Kidney capillary endothelial cell (primary cell): Measurements from ENCODE around the gene KIRREL3.

ENCODE experiments used
- DNase-seq: peaks from one replicate; pipeline ENCODE4 v3.0.0-alpha.2; 2018; ENCODE audit warnings: low spot score

KIRREL3 gene

DNA sequence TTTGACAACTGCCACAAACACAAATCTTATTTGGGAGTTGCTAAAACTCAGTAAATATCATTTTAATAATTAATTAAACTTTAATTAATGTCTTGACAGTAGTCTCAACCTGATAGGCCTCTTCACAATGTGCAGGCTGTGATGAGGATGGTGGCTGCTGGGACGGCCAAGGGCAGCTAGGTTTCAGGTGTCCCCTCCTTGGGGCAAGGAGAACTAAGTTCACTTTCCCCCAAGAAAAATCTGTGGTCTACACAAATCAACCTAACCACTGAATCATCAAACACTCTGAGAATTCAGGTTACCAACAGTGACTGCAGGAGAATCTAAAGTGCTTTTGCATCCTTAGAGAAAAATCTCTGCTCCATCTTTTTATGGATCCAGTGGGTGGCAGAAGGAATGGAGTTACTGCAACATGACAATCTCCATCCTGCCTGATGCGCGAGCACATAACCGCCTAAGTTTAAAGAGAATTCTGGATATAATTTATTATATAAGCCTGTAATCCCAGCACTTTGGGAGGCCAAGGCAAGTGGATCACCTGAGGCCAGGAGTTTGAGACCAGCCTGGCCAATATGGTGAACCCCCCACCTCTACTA lies 289.7 kb downstream of the KIRREL3 start:
- DNase-seq: no peak

- no peak for DNase-seq
Measured at GRCh38 chr11:126707498-126707897, 293.1 kb downstream of the KIRREL3 start.

GRCh38 chr11:126704096-126704495 lies 296.5 kb downstream of the KIRREL3 start:
- DNase-seq: no peak

DNA sequence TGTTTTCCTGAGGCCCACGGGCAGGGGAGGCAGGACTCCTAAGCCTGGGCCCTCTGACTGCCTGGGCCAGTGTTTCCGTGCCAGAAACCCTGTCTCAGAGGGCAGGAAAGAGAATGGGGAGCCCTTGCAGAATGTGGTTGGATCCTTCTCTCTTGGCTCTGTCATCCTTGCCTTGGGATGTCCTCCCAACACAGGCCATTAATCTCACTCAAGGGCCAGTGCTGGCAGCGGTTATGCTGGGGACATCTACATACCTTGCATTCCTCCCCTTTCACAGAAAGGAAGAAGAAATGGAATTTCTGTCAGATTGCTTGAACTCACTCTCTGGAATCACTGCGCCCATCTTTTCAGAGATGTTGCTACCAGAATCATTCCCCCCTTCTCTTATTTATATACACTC lies 296.9 kb downstream of the KIRREL3 start:
- DNase-seq: no peak

GRCh38 chr11:126702987-126703386 lies 297.6 kb downstream of the KIRREL3 start:
- no peak for DNase-seq

DNA sequence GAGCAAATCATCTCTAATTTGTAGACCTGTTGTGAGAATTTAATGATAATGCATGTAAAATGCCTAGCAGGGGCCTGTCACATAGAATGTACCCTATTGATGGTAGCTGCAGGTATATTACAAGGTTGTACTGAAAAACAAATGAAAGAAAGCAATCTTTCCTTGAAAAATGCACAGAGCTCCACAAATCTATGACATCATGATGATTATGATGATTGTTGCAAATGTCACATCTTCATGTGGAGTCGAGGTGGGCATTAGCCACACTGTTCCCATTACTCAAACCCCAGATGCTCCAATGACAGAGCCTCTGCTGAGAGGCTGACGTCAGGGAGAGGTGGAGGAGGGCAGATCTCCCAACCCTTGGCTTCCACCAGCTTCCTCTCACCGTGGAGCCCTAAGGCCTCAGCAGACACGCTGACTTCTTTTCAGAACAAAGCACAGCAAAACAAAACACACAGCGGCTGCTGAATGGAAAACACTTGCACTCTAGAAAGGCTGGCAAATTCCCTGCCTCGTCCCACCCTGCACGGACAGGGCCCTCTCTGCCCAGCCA lies 298.3 kb downstream of the KIRREL3 start:
- DNase-seq: no peak

DNA sequence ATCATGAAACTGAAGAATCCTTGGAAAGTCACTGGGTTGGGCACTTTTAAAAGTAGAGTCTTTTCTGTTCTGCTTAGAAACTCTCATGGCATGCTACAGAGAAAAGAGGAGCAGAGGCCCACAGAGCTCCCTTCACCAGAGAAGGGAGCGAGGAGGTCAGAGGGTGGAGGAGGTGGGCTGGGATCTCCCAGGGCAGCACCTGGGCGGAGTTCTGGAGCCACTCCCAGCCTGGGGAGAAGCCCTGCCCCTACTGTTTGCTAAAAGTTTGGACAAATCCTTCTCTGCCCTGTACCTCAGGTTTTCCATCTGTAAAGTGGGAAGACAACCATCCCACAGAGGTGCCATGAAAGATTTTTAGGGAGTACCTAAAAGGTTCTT lies 299.1 kb downstream of the KIRREL3 start:
- no peak for DNase-seq

DNA sequence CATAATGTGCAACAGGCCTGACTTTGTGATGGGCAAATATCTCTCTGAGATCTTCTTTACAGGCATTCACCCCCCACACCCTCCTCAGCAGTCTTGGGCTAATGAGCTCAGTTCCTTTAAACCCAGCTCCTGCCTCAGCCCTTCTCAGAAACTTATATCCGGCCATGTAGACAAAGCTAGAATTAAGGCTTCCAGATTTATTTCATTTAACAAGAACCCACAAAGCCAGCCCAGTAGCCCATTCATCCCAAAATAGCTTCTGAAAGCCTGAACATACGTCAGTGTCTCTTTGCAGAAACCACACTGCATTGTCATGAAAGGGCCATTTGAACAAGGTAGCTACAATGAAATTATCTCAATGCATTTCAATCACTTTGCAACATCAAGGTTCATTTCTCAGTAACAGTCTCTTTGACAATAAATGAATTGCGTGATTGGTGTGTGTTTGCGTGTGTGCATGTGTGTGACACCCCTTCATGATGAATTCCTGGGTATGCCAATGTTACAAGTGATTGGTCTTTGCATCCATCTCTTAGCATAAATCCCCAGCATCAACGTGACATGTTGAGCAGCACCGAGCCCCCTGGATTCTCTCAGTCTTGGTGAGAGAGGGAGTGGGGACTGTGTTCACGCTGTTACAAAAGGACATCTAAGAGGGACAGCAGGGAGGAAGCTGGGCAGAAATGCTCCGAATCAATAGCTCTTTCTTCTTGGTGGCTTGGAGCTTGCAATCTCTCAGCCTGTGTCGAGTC lies 299.6 kb downstream of the KIRREL3 start:
- no peak for DNase-seq

DNA sequence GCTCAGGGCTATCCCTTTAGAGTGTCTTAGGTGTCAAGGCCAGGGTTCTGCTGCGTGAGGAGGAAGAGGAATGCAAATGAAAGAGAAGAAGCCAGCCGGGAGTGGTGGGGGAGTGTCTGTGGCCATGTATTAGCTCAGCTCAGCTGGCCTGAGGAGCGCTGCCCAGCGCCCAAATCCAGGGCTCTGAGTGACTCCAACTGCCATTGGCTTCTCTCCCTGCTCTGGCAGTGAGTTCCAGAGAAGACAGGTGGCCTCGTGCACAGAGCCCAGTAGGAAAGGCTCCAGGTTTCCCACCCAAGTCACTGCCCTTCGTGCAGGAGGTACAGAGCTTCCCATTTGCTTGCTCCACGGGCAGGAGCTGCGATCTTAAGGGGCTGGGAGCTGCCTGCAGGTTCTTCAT lies 302.0 kb downstream of the KIRREL3 start:
- no peak for DNase-seq

GRCh38 chr11:126697936-126698335 lies 302.6 kb downstream of the KIRREL3 start:
- no peak for DNase-seq

DNA sequence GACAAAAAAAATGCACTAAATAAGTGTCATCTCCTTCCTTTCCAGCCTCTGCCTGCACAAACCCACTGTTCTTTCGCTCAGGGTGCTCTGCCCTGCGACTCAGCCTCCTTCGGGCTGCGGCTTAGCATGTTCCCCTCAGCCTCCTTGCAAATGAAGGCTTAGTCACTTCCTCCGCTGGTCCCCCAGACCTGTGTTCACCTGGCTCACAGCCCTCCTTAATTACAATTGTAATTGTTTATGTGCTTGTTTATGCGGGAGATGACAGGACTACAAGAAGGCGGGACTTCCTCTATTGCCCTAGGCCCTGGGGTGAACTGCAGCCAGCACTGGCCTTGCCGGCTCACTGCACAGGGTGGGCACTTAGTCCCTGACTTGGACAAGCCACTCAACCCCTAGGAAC lies 303.6 kb downstream of the KIRREL3 start:
- DNase-seq: no peak

GRCh38 chr11:126695293-126695692 lies 305.3 kb downstream of the KIRREL3 start:
- DNase-seq: no peak

DNA sequence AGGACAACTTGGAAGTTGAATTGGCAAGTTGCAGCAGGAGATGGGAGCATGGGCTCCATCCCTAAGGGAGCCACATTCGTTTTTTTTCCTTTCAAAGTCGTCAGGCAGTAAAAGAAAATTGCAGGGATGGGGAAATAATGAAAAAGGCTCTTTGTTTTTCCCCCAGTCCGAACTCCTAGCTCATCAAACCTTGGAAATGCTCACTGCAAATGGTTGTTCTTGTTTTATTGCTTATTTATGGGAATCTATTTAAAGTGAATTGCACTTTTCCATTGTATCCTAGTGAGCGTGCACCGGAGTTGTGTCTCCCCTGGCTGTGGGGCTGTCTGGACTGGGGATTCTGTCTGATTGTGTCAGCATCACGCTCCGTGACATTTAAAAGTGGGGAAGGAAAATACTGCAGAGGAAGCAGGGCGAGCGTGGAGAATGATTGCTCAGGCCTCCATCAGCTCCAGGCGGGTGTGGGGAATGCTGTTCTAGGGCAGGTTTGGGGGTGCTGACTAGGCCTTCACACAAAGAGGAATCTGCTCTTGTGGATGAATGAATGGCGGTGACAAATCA lies 306.4 kb downstream of the KIRREL3 start:
- no peak for DNase-seq

DNA sequence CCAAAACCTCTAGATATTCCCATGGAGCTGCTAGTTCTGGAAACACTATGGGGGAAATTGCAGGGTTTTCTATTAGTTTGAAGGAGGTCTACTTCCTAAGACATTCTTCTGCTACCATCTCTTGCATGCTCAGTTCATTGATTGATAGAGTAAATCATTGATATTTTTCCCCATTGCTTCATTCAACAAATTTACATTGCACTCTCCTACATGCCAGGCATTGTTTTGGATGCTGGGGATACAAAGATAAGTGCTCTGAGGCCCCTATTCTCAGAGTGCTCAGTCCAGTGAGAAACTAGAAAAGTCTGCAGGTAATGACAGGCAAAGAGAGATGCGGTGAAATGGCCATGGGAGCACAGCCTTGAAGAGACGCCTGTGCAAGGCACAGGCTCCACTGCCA lies 313.1 kb downstream of the KIRREL3 start:
- no peak for DNase-seq

DNA sequence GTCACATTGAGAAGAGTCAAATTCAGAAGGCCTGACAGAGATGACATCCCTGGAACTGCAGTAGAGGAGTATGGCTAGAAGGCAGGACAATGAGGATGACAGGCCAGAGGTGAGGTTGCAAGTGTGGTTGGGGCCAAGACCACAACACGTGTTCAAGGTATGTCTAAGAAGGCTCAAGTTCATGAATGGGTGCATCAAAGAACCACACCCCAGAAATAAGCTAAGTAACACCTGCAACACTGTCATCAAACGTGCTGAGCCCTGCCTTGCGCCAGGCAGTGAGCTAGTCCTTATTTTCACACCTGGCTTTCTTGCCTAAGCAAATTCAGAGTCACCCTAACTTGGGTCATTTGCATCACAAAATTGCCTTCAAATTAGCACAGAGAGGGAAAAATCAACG lies 313.6 kb downstream of the KIRREL3 start:
- no peak for DNase-seq

- no peak for DNase-seq
Measured at GRCh38 chr11:126683766-126684728, 316.5 kb downstream of the KIRREL3 start.

- DNase-seq: no peak
Measured at GRCh38 chr11:126682590-126682989, 318.0 kb downstream of the KIRREL3 start.

GRCh38 chr11:126680700-126681099 lies 319.9 kb downstream of the KIRREL3 start:
- no peak for DNase-seq

- DNase-seq: peak; percentile 2
Measured at GRCh38 chr11:126680131-126680530, 320.4 kb downstream of the KIRREL3 start.

GRCh38 chr11:126679033-126679432 lies 321.5 kb downstream of the KIRREL3 start:
- no peak for DNase-seq

DNA sequence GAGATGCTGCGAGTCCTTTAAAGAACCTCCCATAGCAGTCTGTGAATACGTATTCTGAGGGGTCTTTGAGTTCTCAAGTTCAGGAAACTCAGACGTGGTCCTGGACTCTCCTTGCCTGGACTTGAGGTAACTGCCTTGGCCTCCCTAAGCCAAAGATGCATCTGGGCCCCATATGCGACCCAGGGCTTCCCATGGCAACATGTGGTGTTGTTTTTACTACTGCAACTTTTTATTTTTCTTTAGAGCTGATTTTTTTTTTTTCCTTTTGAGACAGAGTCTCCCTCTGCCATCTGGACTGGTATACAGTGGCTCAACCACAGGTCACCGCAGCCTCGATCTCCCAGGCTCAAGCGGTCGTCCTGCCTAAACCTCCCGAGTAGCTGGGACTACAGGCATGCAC lies 324.0 kb downstream of the KIRREL3 start:
- no peak for DNase-seq

DNA sequence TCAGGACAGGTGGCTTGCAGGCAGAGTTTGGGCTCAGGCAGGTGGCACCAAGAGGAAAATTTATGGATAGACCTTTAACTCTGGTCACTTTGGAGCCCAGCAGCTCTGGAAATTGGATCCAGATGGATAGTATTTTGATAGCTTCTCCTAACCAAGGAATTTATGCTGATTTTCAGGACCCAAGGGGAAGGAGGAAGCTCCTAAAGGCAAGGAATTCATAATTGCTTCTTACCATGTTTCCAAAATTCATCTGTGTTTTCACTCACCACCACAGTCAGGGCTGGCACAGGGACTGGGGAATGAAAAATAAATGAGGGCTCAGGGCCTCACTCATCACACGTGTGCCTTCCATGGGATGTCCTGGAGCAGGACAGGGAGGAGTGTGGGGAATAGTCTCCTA lies 327.3 kb downstream of the KIRREL3 start:
- no peak for DNase-seq
